ENCODE measurements around the gene SETD1A. TPM values are rescaled to one million over a fixed set of nuclear protein-coding genes. Genes with fewer than 3 reads are reported as not detected.

The SETD1A gene
- total RNA-seq, 1 experiment from 2014 or later = 2.2 TPM

DNA sequence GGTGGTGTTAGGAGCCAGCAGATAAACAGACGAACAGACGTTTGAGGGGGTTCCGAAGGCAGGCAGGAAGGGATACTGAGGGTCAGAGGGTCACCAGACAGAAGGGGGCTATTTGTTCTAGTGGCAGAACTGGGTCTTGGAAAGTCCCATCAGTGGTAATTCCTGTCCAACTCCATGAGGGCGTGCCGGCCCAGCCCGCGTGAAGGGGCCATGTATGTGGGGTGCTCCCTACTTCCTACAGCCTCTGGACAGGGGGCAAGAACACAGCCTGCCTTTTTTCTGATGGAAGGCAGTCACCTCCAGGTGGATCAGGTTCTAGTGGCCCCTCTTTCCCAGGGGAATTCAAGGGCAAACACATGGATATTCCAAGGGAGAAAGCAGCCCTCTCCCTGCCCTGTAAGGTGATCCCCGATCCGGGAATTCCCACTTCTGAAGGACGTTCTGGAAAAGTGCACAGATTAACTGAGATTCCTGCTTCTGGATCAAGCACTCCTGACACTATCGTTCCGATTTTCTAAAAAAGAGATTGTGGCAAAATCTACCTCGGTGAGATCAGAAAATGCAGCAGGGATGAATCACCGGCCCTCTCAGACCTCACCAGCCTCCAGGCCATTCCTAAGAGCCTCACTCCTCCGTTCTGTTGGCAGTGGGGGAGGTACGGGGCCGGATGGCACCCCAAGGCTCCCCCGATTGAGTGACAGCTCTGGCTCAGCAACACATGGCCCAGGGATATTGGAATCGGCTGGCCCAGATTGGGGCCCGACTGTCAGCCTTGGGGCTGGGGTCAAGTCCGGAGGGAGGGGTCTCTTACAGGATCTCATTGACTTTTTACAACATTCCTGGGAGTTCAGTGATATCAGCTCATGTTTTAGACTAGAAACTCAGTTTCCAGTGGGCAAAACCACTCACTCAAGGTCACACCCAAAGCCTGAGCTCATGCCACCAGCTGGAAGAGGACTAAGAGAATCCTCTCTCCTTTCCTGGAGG, 40.5 kb downstream of the SETD1A start:
- H3K36me3 ChIP-seq = no peaks in the 10 kb centered on the region

DNA sequence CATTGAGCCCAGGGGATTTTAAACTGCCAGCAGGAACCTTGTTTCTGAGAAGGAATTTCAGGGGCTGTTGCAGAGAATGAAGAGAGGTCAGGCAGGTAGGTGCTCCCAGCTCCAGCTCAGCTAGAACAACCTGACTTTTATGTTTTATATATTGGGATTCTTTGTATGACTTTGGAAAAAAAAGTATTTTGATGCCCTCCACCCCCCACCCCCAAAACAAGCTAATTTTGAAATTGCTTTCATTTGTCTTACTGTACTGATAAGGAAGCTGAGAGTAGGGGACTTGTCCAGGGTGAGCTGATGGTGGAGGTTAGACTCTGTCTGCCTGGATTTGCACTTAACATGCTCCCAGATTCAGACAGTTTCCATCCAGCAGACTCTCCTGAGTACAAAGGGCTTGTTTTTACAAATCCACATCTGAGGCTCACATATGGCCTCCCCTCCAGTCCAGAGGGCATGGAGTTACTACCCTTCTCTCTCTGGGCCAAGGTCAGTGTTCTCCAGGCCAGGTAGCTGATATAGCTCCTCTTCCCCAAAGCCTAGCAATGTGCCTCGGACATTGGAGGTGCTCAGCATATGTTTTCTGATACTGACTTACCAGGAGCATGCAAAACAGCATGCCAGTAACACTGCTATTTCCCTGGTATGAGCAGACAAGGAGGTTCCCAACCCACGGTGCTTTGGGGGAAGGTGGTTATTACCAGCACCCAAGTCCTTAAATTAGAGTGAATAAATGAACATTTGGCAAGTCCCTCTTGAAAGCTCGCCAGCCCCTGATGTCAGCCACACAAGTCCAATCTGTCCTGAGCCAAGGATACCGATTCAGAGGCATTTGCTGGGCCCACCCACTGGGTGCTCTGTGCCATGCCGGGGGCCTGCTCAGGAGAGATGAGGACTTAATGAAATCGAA, 41.6 kb downstream of the SETD1A start:
- no peaks in the 10 kb centered on the region for H3K36me3 ChIP-seq
- H3K9me3 ChIP-seq (replicated peaks) = no peaks in the 10 kb centered on the region
- H3K27me3 ChIP-seq (replicated peaks) = no peaks in the 10 kb centered on the region
- DNase-seq (ENCODE audit: low read depth in 1 of 2, low spot score in 2 of 2) = no peak
- H3K27ac ChIP-seq = peak overlapping the region; percentile 77
- H3K4me1 ChIP-seq (replicated peaks) = peaks cover 23% of the 10 kb centered on the region
- no peak overlapping the region for H3K4me3 ChIP-seq

More for the DNA sequence above, 40.5 kb downstream of the SETD1A start:
- Histone ChIP-seq H3K4me3 (peak overlapping the region; percentile 44), H3K27me3 (replicated peaks) (no peaks in the 10 kb centered on the region), H3K27ac (peak overlapping the region; percentile 77), H3K9me3 (replicated peaks) (no peaks in the 10 kb centered on the region), H3K4me1 (replicated peaks) (peaks cover 23% of the 10 kb centered on the region)
- DNase-seq (ENCODE audit: low read depth in 1 of 2, low spot score in 2 of 2) = peak; percentile 78 to 80

DNA sequence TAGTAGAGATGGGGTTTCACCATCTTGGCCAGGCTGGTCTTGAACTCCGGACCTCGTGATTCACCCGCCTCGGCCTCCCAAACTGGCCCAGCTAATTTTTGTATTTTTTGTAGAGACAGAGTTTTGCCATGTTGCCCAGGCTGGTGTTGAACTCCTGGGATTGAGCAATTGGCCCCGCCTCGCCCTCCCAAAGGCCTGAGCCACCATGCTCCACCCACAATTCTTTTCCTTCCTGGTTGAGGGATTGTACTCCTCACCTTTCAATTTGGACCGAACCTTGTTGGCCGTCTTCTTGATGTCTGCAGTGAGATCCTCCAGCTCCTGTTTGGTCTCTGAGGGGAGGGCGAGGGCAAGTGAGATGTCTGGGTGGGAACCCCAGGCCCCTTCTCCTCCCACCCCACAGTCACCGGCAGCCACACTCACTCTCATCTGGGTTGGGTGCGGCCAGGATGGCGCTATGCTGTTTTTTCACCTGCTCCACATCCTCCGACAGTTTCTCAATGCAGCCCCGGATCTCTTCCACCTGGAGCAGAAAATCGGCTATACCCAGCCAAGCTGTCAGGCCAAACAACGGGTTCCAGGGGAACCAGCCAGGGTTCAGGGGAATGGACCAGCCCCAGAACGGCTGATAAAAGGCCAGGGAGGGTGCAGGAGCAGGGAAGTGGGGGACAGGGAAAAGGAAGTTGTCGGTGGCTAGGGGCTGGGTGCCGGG, 43.3 kb downstream of the SETD1A start:
- no peak for DNase-seq (ENCODE audit: low read depth in 1 of 2, low spot score in 2 of 2)
- no peaks in the 10 kb centered on the region for H3K36me3 ChIP-seq
- no peak overlapping the region for H3K4me3 ChIP-seq
- H3K4me1 ChIP-seq (replicated peaks) = peaks cover 23% of the 10 kb centered on the region
- H3K27ac ChIP-seq = no peak overlapping the region
- no peaks in the 10 kb centered on the region for H3K9me3 ChIP-seq (replicated peaks)
- H3K27me3 ChIP-seq (replicated peaks) = no peaks in the 10 kb centered on the region

DNA sequence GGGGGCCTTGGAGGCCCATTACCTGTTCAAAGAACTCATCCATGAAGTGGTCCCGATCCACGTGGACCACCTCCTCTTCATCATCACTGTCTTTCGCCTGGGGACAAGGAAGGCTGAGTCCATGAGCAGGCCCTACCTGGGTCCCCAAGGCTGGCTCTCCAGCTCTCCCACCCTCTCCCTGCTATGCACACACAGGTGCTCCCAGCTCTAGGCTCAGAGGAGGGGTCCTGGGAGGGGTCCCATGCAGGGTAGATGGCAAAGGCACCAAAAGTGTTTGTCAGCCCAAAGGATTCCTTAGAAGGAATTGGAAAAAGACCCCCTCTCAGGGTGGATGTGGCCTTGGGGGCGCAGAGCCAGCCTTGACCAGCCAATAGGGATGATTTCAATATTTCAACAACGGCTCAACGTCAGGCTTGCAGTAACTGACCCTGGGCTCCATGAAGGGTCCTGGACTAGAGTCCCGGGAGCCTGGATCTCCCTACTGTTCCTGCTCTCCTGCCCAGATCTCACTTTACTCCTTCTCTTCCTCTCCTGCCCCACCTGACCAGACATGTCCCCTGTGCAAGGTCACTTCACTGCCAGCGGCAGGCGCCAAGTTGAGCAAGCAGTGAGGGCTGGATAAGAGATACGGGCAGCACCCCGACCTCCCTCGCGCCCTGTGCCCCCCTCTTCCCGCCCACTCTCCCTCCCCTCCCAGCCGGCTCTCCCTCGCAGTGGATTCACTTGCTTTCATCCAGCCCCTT, 44.1 kb downstream of the SETD1A start:
- H3K27me3 ChIP-seq (replicated peaks) = no peaks in the 10 kb centered on the region
- no peak overlapping the region for H3K4me3 ChIP-seq
- no peaks in the 10 kb centered on the region for H3K9me3 ChIP-seq (replicated peaks)
- H3K36me3 ChIP-seq = no peaks in the 10 kb centered on the region
- no peak for DNase-seq (ENCODE audit: low read depth in 1 of 2, low spot score in 2 of 2)
- H3K27ac ChIP-seq = no peak overlapping the region
- H3K4me1 ChIP-seq (replicated peaks) = peaks cover 19% of the 10 kb centered on the region

DNA sequence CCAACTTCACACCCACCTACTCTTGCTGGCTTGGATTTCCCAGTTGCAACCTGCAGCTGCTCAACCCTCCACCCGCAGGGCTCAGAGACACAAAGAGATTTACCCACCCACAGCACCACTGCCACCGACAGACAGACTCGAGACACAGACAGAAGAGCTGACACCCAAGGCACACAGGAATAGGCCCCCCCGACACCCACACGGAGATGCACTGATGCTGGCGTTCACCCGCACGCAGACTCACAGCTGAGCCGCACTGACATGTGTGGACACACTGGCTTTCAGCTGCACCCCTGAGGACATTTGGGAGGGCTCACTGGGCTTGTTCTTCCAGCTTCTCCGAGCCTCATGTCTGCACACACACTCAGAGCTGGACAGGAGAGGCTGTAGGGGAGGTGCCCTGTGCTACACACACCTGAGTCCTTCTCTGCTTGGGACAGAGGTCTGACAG, 44.7 kb downstream of the SETD1A start:
- no peaks in the 10 kb centered on the region for H3K36me3 ChIP-seq
- H3K27me3 ChIP-seq (replicated peaks) = no peaks in the 10 kb centered on the region
- no peak overlapping the region for H3K27ac ChIP-seq
- H3K4me1 ChIP-seq (replicated peaks) = peaks cover 15% of the 10 kb centered on the region
- H3K9me3 ChIP-seq (replicated peaks) = no peaks in the 10 kb centered on the region
- no peak for DNase-seq (ENCODE audit: low read depth in 1 of 2, low spot score in 2 of 2)
- H3K4me3 ChIP-seq = no peak overlapping the region

DNA sequence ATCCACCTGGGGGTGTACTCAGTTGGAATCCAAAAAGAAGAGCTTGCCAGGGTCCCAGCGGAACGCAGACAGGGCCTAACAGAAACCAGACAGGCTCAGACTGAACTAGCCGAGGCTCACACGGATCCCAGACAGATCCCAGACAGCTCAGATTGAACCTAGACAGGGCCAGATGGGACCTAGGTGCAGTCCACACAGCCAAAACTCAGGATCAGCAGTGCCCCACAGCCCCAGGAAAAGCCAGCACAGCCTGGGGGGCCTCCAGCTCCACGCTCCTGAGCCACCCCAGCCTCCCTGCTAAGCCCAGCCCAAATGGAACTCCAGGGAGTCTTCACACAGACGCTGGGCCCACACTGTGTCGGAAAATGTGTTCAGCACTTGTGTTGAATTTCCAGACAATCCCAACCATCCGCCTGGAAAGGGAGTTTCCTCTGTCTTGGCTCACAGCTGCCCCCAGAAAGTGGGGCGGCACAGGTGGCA, 45.3 kb downstream of the SETD1A start:
- no peak for DNase-seq (ENCODE audit: low read depth in 1 of 2, low spot score in 2 of 2)

DNA sequence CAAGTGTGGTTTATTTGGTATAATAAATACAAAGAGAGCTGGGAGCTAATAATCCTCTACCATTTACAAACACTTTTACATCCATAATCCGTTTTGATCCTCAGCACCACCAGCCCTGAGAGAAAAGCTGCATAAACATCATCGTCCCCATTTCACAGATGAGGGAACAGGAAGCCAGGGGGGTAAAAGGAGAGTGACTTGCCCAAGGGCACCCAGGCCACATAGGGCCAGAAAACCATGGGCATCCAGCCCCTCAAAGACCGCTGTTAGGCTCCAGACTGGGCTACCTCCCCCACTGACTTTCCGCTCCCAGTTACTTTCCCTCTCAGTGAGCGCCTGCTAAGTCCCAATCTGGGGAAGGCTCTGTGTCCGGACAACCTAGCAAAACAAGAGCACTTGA, 46.2 kb downstream of the SETD1A start:
- Histone ChIP-seq H3K9me3 (replicated peaks) (no peaks in the 10 kb centered on the region), H3K36me3 (no peaks in the 10 kb centered on the region), H3K27me3 (replicated peaks) (no peaks in the 10 kb centered on the region), H3K4me1 (replicated peaks) (no peaks in the 10 kb centered on the region; the same call in 1 of the 2 replicates), H3K27ac (no peak overlapping the region), H3K4me3 (no peak overlapping the region)
- no peak for DNase-seq (ENCODE audit: low read depth in 1 of 2, low spot score in 2 of 2)

More for the DNA sequence above, 45.3 kb downstream of the SETD1A start:
- H3K4me3 ChIP-seq = no peak overlapping the region
- no peaks in the 10 kb centered on the region for H3K36me3 ChIP-seq
- no peaks in the 10 kb centered on the region for H3K9me3 ChIP-seq (replicated peaks)
- no peak overlapping the region for H3K27ac ChIP-seq
- H3K27me3 ChIP-seq (replicated peaks) = no peaks in the 10 kb centered on the region
- peaks cover 8% of the 10 kb centered on the region for H3K4me1 ChIP-seq (replicated peaks)

DNA sequence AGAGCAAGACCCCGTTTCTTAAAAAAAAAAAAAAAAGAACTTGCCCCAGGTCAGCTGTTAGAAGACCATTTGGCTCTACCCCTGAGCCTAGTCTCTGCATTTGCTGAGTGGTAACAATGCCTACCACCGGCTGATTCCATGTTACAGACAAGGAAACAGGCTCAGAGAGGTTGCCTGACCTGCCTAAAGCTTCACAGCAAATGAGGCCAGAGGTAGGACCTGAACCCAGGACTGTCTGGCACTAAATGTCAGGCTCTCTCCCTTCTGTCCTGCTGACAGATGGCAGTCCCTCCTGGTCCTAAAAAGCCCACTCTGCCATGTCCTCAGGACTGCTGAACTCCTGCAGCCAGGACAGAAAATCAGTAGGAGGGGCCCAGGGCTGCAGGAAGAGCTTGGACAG, 47.1 kb downstream of the SETD1A start:
- H3K36me3 ChIP-seq = no peaks in the 10 kb centered on the region
- no peak overlapping the region for H3K27ac ChIP-seq
- no peaks in the 10 kb centered on the region for H3K9me3 ChIP-seq (replicated peaks)
- H3K4me1 ChIP-seq (replicated peaks) = no peaks in the 10 kb centered on the region
- H3K27me3 ChIP-seq (replicated peaks) = no peaks in the 10 kb centered on the region
- DNase-seq (ENCODE audit: low read depth in 1 of 2, low spot score in 2 of 2) = no peak
- no peak overlapping the region for H3K4me3 ChIP-seq

DNA sequence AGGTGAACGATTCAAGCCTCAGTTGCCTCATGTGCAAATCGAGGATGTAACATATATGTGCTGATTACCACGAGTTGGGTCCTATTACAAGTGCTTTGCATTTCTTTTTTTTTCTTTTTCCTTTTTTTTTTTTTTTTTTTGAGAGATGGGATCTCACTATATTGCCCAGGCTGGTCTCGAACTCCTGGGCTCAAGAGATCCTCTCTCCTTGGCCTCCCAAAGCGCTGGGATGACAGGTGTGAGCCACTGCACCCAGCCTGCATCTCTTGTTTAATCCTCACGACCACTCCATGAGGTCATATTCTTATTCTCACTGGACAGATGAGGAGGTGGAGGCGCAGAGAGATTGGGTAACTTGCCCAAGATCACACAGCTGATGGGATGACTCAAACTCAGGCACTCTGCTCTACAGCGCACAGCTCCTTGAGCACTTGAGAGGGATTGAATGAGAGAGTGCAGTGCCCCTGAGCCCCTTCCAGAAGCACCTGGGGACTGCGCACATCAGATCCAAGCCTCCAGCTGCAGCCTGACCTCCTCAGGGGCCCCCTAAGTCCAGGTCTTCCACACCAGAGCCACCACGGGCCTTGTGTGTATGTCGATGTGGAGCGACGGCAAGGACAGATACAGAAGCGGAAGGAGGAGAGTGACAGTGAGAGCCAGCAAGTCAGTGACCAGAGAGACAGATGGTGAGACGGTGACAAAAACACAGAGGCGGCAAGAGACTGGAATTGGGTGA, 48.0 kb downstream of the SETD1A start:
- Histone ChIP-seq H3K27me3 (replicated peaks) (0 out of 2 replicates have a peak, but pooled peaks cover 3% of the 10 kb centered on the region), H3K4me1 (replicated peaks) (no peaks in the 10 kb centered on the region), H3K9me3 (replicated peaks) (no peaks in the 10 kb centered on the region), H3K36me3 (no peaks in the 10 kb centered on the region), H3K4me3 (no peak overlapping the region), H3K27ac (no peak overlapping the region)
- DNase-seq (ENCODE audit: low read depth in 1 of 2, low spot score in 2 of 2) = no peak

DNA sequence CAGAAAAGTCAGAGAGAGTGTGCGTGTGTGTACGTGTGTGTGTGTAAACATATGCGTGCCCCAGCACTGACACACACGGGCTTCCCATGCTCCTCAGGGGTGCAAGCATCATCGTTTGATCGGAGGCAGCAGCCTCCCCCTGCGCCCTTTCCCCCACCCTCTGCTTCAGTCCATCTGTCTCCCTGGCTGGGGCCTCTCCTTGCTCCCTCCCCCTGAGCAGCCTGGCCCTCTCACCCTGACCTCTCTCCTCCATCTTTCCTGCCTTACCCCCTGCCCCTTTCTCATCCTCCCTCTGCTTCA, 48.5 kb downstream of the SETD1A start:
- DNase-seq (ENCODE audit: low read depth in 1 of 2, low spot score in 2 of 2) = no peak
- H3K9me3 ChIP-seq (replicated peaks) = no peaks in the 10 kb centered on the region
- no peak overlapping the region for H3K27ac ChIP-seq
- no peaks in the 10 kb centered on the region for H3K4me1 ChIP-seq (replicated peaks)
- peaks cover 6% of the 10 kb centered on the region for H3K27me3 ChIP-seq (replicated peaks)
- H3K4me3 ChIP-seq = no peak overlapping the region
- H3K36me3 ChIP-seq = no peaks in the 10 kb centered on the region

DNA sequence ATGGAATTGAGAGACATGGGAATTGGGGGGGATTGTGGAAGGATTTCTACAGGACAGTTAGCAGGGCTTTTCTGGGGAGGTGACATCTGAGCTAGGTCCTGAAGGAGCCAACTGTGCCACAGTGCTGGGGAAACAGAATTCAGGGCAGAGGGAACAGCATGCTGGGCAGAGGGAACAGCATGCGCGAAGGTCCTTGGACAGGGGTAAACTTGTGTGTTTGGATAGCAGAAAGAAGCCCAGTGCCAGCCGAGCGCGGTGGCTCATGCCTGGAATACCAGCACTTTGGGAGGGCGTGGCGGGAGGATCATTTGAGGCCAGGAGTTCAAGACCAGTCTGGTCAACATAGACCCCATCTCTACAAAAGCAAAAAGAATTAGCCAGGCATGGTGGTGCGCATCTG, 49.0 kb downstream of the SETD1A start:
- H3K36me3 ChIP-seq = no peaks in the 10 kb centered on the region
- no peak for DNase-seq (ENCODE audit: low read depth in 1 of 2, low spot score in 2 of 2)
- peaks cover 10% of the 10 kb centered on the region for H3K27me3 ChIP-seq (replicated peaks)
- no peak overlapping the region for H3K27ac ChIP-seq
- H3K4me3 ChIP-seq = no peak overlapping the region
- no peaks in the 10 kb centered on the region for H3K9me3 ChIP-seq (replicated peaks)
- H3K4me1 ChIP-seq (replicated peaks) = no peaks in the 10 kb centered on the region

DNA sequence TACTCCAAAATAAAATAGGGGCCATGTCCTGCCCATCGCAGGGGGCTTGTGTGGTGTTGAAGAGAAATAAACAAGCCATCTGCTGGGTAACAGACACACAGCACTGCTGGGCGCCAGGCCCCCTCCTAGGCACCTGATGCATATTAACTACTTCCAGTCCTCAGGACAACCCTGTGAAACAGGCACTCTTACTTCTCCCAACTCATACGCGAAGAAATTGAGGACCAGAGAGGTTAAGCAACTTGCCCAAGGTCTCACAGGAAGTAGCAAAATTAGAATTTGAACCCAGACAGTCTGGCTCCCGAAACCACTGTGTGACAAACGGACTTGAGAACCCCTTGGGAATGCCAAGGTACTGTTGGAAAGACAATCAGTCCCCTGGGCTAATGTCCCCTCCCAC, 50.1 kb downstream of the SETD1A start:
- no peaks in the 10 kb centered on the region for H3K9me3 ChIP-seq (replicated peaks)

More for the DNA sequence above, 50.1 kb downstream of the SETD1A start:
- Histone ChIP-seq H3K27ac (no peak overlapping the region), H3K4me3 (no peak overlapping the region), H3K36me3 (no peaks in the 10 kb centered on the region), H3K27me3 (replicated peaks) (peaks cover 11% of the 10 kb centered on the region), H3K4me1 (replicated peaks) (no peaks in the 10 kb centered on the region)
- DNase-seq (ENCODE audit: low read depth in 1 of 2, low spot score in 2 of 2) = no peak

All from SJSA1 (cell line).